Measurements from ENCODE around the gene SRP14.
"Not testable (repeated sequence)": the region's sequence is repeated elsewhere in the genome, so short reads cannot be mapped to it uniquely, and the experiment has no call there.

SRP14 gene

DNA sequence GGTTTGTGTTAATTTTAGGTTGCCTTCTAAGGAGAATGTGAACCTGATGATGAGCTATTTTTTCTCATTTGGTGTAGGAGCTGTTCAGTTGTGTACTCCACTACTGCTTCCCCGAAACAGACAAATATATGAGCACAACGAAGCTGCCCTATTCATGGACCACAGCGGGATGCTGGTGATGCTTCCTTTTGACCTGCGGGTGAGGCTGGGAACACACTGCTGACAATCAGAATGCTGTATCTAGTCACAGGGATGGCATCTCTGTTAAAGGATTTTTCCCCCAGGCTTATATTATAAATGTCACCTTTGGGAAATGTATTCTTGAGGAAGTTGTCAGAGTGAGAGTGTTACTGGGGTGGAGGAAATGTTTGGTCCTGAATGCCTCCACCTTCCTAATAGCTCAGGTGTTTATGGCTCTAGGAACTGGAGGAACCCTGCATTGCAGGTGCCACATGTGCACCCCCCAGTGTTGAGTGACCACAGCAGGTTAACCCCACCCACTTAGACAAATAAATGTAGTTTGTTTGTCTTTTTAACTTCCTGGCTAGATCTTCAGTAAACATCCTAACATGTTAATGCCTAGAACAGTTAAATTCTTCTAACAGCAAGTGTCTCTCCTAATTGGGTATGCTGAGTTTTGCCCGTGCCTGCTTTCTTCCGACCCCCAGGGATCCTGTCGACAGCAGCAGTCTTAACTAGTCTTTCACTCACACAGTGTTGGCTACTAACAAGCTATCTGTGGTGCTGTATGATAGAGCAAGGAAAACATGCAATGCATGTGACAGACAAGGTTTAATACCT is 35.7 kb downstream of the SRP14 start:
- 0 out of 2 replicates have a peak, but pooled peaks have one; percentile 23 for TF ChIP-seq CTCF (IDR thresholded peaks at IDR 0.05; ENCODE audit: control insufficient read depth, extremely low read depth, insufficient read depth)
- no peak overlapping the region for H3K4me3 ChIP-seq (ENCODE audit: low read depth, low read length)
- DNase-seq (ENCODE audit: low read depth) = no peak

- no peak for DNase-seq (ENCODE audit: low read depth)
- no peak for TF ChIP-seq CTCF (IDR thresholded peaks at IDR 0.05; ENCODE audit: control insufficient read depth, extremely low read depth, insufficient read depth)
- no peak overlapping the region for H3K4me3 ChIP-seq (ENCODE audit: low read depth, low read length)
Measured at GRCh38 chr15:40002295-40002694, 36.7 kb downstream of the SRP14 start.

DNA sequence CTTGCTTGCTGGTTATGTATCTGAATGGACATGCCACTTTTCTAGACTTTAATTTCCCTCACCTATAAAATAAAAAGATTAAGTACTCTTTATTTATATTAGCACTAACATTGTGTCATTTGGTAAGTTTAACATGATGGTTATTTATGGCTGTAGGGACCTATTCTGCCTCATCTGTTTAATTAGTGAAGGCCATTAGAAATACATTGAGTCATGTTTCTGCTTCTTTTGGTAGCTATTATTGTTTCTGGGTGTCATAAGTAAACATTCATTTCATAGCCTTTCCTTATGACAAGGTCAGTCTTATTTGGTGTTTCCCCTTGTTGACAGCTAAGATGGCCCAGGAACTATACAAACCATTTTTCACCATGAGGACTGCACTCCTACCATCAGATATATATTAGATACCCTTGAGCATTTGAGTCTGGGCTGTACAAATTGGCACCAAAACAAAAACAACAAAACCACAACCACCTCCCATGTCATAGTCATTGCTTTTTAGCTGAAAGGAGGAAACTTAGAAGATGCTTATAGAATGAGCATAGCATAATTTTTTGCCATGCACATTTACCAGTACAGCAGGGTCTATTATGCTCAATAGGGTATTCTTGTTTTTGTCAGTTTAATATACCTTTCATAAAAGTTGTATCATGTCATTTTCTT is 39.3 kb downstream of the SRP14 start:
- DNase-seq (ENCODE audit: low read depth) = no peak
- H3K4me3 ChIP-seq (ENCODE audit: low read depth, low read length) = no peak overlapping the region
- TF ChIP-seq CTCF (IDR thresholded peaks at IDR 0.05; ENCODE audit: control insufficient read depth, extremely low read depth, insufficient read depth) = no peak

DNA sequence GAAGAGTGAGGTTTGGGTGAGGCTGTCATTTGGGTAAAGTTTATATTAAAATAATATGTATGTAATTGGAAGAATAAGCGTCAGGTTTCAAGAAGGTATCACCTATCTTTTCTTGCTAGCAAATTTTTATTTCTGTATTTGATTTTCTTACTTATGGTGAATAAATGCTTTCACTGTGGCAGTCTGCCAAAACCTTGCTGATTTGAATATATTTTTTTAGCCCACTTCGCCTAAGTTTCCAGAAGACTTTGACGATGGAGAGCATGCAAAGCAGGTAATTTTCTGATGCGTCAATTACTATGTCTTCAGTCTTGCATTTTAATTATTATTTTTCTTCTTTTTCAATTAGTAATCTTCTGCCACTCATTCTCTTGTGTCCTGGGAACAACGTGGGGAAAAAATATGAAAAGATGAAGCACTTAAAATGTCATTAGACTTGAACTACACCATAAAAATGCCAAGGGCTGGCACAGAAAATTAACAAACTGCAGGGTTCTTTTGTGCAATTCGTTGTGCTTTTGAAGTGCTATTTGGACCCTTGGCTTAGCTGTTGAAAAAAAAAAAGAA is 40.4 kb downstream of the SRP14 start:
- no peak overlapping the region for H3K4me3 ChIP-seq (ENCODE audit: low read depth, low read length)
- no peak for TF ChIP-seq CTCF (IDR thresholded peaks at IDR 0.05; ENCODE audit: control insufficient read depth, extremely low read depth, insufficient read depth)
- no peak for DNase-seq (ENCODE audit: low read depth)

- H3K4me3 ChIP-seq (ENCODE audit: low read depth, low read length) = no peak overlapping the region
- TF ChIP-seq CTCF (IDR thresholded peaks at IDR 0.05; ENCODE audit: control insufficient read depth, extremely low read depth, insufficient read depth) = no peak
- DNase-seq (ENCODE audit: low read depth) = no peak
Measured at GRCh38 chr15:39997639-39998038, 41.3 kb downstream of the SRP14 start.

- no peak for TF ChIP-seq CTCF (IDR thresholded peaks at IDR 0.05; ENCODE audit: control insufficient read depth, extremely low read depth, insufficient read depth)
- no peak for DNase-seq (ENCODE audit: low read depth)
- no peak overlapping the region for H3K4me3 ChIP-seq (ENCODE audit: low read depth, low read length)
Measured at GRCh38 chr15:39997031-39997430, 42.0 kb downstream of the SRP14 start.

GRCh38 chr15:39996228-39996627 is 42.8 kb downstream of the SRP14 start:
- DNase-seq (ENCODE audit: low read depth); H3K4me3 ChIP-seq (ENCODE audit: low read depth, low read length): not testable (repeated sequence)

DNA sequence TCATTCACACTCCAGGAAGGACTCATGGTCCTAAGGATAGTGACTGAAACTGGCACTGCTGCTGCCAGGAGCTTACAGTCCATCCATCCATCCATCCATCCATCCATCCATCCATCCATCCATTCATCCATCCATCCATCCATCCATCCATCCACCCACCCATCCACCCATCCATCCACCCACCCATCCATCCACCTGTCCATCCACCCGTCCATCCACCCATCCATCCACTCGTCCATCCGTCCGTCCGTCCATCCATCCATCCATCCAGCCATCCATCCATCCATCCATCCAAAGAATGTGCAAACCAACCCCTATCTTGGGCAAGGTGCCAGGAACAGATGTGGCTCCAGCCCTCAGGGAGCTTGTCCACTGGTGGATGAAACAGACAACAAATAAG is 46.0 kb downstream of the SRP14 start:
- not testable (repeated sequence) for H3K4me3 ChIP-seq (ENCODE audit: low read depth, low read length); DNase-seq (ENCODE audit: low read depth)

All from LNCaP clone FGC (cell line).